Measurements from ENCODE around the gene DDX54.
"Not testable (repeated sequence)": the region's sequence is repeated elsewhere in the genome, so short reads cannot be mapped to it uniquely, and the experiment has no call there.

- TF ChIP-seq CTCF (IDR thresholded peaks at IDR 0.05; ENCODE audit: borderline replicate concordance, extremely low read depth, low read length, poor library complexity, severe bottlenecking); EZH2 (IDR thresholded peaks at IDR 0.05; ENCODE audit: borderline replicate concordance, low read depth, low read length, severe bottlenecking): not testable (repeated sequence)
Measured at GRCh38 chr12:113141716-113142115, 43.6 kb downstream of the DDX54 start.

Data from DND-41 (cell line).